ENCODE data around the gene SFT2D3.

The SFT2D3 gene

GRCh38 chr2:127701193-127701650 lies at the start of gene SFT2D3:
TSS of gene SFT2D3 (plus strand) at chr2:127701497. CDS start at chr2:127701529, 32 bp downstream.
- peak; percentile 90 for FAIRE-seq
- DNase-seq (ENCODE audit: insufficient read length, low spot score): peak; percentile 94

- no peak for FAIRE-seq
These were observed 49.2 kb upstream of the SFT2D3 start for GRCh38 chr2:127651971-127652550.

GRCh38 chr2:127652786-127653357 lies 48.4 kb upstream of the SFT2D3 start:
- FAIRE-seq: no peak
- no peak for DNase-seq (ENCODE audit: insufficient read length, low spot score)

More at GRCh38 chr2:127651971-127652550, 49.2 kb upstream of the SFT2D3 start:
- DNase-seq (ENCODE audit: insufficient read length, low spot score): no peak

- FAIRE-seq (no peak), DNase-seq (ENCODE audit: insufficient read length, low spot score) (no peak)
These were observed 47.7 kb upstream of the SFT2D3 start for GRCh38 chr2:127653421-127654083.

- DNase-seq (ENCODE audit: insufficient read length, low spot score) (no peak), FAIRE-seq (no peak)
These were observed 47.0 kb upstream of the SFT2D3 start for GRCh38 chr2:127654084-127654837.

GRCh38 chr2:127654838-127655175 lies 46.5 kb upstream of the SFT2D3 start:
- DNase-seq (ENCODE audit: insufficient read length, low spot score): no peak
- FAIRE-seq: no peak

GRCh38 chr2:127655209-127656073 lies 45.9 kb upstream of the SFT2D3 start:
- no peak for DNase-seq (ENCODE audit: insufficient read length, low spot score)

GRCh38 chr2:127656569-127657231 lies 44.6 kb upstream of the SFT2D3 start:
- no peak for FAIRE-seq
- DNase-seq (ENCODE audit: insufficient read length, low spot score): no peak

More at GRCh38 chr2:127655209-127656073, 45.9 kb upstream of the SFT2D3 start:
- FAIRE-seq: no peak

- FAIRE-seq (no peak), DNase-seq (ENCODE audit: insufficient read length, low spot score) (no peak)
These were observed 44.1 kb upstream of the SFT2D3 start for GRCh38 chr2:127657232-127657595.

- DNase-seq (ENCODE audit: insufficient read length, low spot score): no peak
These were observed 43.2 kb upstream of the SFT2D3 start for GRCh38 chr2:127658146-127658545.

GRCh38 chr2:127658641-127659407 lies 42.5 kb upstream of the SFT2D3 start:
- FAIRE-seq (no peak), DNase-seq (ENCODE audit: insufficient read length, low spot score) (no peak)

More at GRCh38 chr2:127658146-127658545, 43.2 kb upstream of the SFT2D3 start:
- no peak for FAIRE-seq

GRCh38 chr2:127659408-127660290 lies 41.6 kb upstream of the SFT2D3 start:
- DNase-seq (ENCODE audit: insufficient read length, low spot score): no peak
- FAIRE-seq: no peak

- DNase-seq (ENCODE audit: insufficient read length, low spot score): no peak
- FAIRE-seq: no peak
These were observed 41.1 kb upstream of the SFT2D3 start for GRCh38 chr2:127660291-127660578.

GRCh38 chr2:127661072-127661649 lies 40.1 kb upstream of the SFT2D3 start:
- DNase-seq (ENCODE audit: insufficient read length, low spot score) (no peak), FAIRE-seq (no peak)

GRCh38 chr2:127661949-127662510 lies 39.3 kb upstream of the SFT2D3 start:
- FAIRE-seq (no peak), DNase-seq (ENCODE audit: insufficient read length, low spot score) (no peak)

GRCh38 chr2:127662937-127663565 lies 38.2 kb upstream of the SFT2D3 start:
- FAIRE-seq: no peak
- DNase-seq (ENCODE audit: insufficient read length, low spot score): no peak

- DNase-seq (ENCODE audit: insufficient read length, low spot score) (no peak), FAIRE-seq (no peak)
These were observed 37.7 kb upstream of the SFT2D3 start for GRCh38 chr2:127663566-127664064.

All from GM19239 (cell line).